Measurements from ENCODE around the gene ATG101.

The ATG101 gene

DNA sequence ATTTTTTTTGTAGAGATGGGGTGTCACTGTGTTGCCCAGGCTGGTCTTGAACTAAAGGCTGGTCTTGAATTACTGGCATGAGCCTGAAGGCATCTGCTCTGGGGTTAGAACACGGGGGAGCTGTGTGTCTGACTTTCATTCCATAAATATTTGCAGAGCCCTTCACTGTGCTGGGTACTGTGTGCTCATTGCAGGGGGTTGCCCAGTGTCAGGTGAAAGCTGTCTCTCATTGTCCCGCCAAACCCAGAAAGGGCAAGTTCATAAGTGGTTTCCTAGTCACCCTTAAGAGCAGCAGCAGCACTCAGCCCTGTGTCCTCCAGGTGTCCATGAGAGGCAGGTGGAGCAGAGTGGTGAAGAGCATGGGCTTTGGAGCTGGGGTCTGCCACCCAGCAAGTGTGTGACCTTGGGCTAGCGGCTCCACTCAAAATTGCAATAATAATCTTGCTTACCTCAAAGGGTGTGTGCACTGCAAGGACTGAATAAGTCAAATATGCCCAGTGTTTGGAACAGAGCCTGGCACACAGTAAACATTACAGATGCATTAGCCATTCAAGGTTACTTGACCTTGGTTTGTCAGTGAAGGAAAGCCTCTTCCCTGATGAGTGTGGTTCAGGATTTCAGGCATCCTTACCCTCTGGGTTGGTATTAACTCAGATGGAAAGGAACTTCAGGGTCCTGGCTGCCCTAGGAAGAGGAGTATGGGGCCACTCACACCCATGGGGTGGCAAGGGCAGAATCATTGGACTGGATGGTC lies 5.4 kb downstream of the ATG101 start:
- Histone ChIP-seq H4K20me1 (ENCODE audit: control insufficient read depth, insufficient read depth, low read depth, low read length) (peaks cover 7% of the 10 kb centered on the region; the same call in 1 of the 2 replicates), H3K27me3 (ENCODE audit: control insufficient read depth, low read length) (no peaks in the 10 kb centered on the region), H3K9me2 (replicated peaks; ENCODE audit: control insufficient read depth, low read length) (no peaks in the 10 kb centered on the region), H3K4me3 (ENCODE audit: low read length) (no peak overlapping the region), H3K9me3 (ENCODE audit: control insufficient read depth, insufficient read depth, low read length) (no peaks in the 10 kb centered on the region), H3K4me1 (ENCODE audit: control insufficient read depth, low read length) (peaks cover 25% of the 10 kb centered on the region), H3K36me3 (ENCODE audit: control insufficient read depth, low read length) (peaks cover 52% of the 10 kb centered on the region), H3K27ac (ENCODE audit: low read depth, low read length) (no peak overlapping the region), H3F3A (ENCODE audit: control insufficient read depth, insufficient read depth) (no peaks in the 10 kb centered on the region), H3K79me2 (ENCODE audit: control insufficient read depth, low read length) (peaks cover 51% of the 10 kb centered on the region), H3K4me2 (ENCODE audit: low read length) (no peak overlapping the region)
- TF ChIP-seq CTCF (IDR thresholded peaks at IDR 0.05; ENCODE audit: low read depth, low read length, poor library complexity, severe bottlenecking) (no peak), EZH2phosphoT487 (IDR thresholded peaks at IDR 0.05; ENCODE audit: borderline replicate concordance, low read length) (no peak)

DNA sequence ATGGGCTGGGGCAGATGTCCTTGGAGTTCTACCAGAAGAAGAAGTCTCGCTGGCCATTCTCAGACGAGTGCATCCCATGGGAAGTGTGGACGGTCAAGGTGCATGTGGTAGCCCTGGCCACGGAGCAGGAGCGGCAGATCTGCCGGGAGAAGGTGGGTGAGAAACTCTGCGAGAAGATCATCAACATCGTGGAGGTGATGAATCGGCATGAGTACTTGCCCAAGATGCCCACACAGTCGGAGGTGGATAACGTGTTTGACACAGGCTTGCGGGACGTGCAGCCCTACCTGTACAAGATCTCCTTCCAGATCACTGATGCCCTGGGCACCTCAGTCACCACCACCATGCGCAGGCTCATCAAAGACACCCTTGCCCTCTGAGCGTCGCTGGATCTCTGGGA lies 7.0 kb downstream of the ATG101 start:
- TF ChIP-seq EZH2phosphoT487 (IDR thresholded peaks at IDR 0.05; ENCODE audit: borderline replicate concordance, low read length) (no peak), CTCF (IDR thresholded peaks at IDR 0.05; ENCODE audit: low read depth, low read length, poor library complexity, severe bottlenecking) (no peak)
- H4K20me1 ChIP-seq (ENCODE audit: control insufficient read depth, insufficient read depth, low read depth, low read length): no peaks in the 10 kb centered on the region
- H3K36me3 ChIP-seq (ENCODE audit: control insufficient read depth, low read length): peaks cover 52% of the 10 kb centered on the region

GRCh38 chr12:52078276-52078675 lies 8.5 kb downstream of the ATG101 start:
- no peak overlapping the region for H3K4me3 ChIP-seq (ENCODE audit: low read length)
- peaks cover 40% of the 10 kb centered on the region for H3K4me1 ChIP-seq (ENCODE audit: control insufficient read depth, low read length)
- 0 out of 2 replicates have a peak, but pooled peaks cover 5% of the 10 kb centered on the region for H4K20me1 ChIP-seq (ENCODE audit: control insufficient read depth, insufficient read depth, low read depth, low read length)
- no peaks in the 10 kb centered on the region for H3K9me3 ChIP-seq (ENCODE audit: control insufficient read depth, insufficient read depth, low read length)
- H3K27me3 ChIP-seq (ENCODE audit: control insufficient read depth, low read length): no peaks in the 10 kb centered on the region
- no peak overlapping the region for H3K4me2 ChIP-seq (ENCODE audit: low read length)
- peaks cover 22% of the 10 kb centered on the region for H3K79me2 ChIP-seq (ENCODE audit: control insufficient read depth, low read length)
- no peak overlapping the region for H3K27ac ChIP-seq (ENCODE audit: low read depth, low read length)
- H3K36me3 ChIP-seq (ENCODE audit: control insufficient read depth, low read length): peaks cover 46% of the 10 kb centered on the region
- no peaks in the 10 kb centered on the region for H3F3A ChIP-seq (ENCODE audit: control insufficient read depth, insufficient read depth)
- no peaks in the 10 kb centered on the region for H3K9me2 ChIP-seq (replicated peaks; ENCODE audit: control insufficient read depth, low read length)
- TF ChIP-seq CTCF (IDR thresholded peaks at IDR 0.05; ENCODE audit: low read depth, low read length, poor library complexity, severe bottlenecking) (no peak), EZH2phosphoT487 (IDR thresholded peaks at IDR 0.05; ENCODE audit: borderline replicate concordance, low read length) (no peak)

More for the DNA sequence above, 7.0 kb downstream of the ATG101 start:
- Histone ChIP-seq H3K27me3 (ENCODE audit: control insufficient read depth, low read length) (no peaks in the 10 kb centered on the region), H3K79me2 (ENCODE audit: control insufficient read depth, low read length) (peaks cover 34% of the 10 kb centered on the region), H3K4me1 (ENCODE audit: control insufficient read depth, low read length) (peaks cover 29% of the 10 kb centered on the region), H3K4me2 (ENCODE audit: low read length) (no peak overlapping the region), H3F3A (ENCODE audit: control insufficient read depth, insufficient read depth) (no peaks in the 10 kb centered on the region), H3K9me3 (ENCODE audit: control insufficient read depth, insufficient read depth, low read length) (no peaks in the 10 kb centered on the region), H3K9me2 (replicated peaks; ENCODE audit: control insufficient read depth, low read length) (no peaks in the 10 kb centered on the region), H3K4me3 (ENCODE audit: low read length) (no peak overlapping the region), H3K27ac (ENCODE audit: low read depth, low read length) (no peak overlapping the region)
